Measurements from ENCODE around the gene CD2AP. TPM values are rescaled to one million over a fixed set of nuclear protein-coding genes. Genes with fewer than 3 reads are reported as not detected.

The CD2AP gene, protein sequence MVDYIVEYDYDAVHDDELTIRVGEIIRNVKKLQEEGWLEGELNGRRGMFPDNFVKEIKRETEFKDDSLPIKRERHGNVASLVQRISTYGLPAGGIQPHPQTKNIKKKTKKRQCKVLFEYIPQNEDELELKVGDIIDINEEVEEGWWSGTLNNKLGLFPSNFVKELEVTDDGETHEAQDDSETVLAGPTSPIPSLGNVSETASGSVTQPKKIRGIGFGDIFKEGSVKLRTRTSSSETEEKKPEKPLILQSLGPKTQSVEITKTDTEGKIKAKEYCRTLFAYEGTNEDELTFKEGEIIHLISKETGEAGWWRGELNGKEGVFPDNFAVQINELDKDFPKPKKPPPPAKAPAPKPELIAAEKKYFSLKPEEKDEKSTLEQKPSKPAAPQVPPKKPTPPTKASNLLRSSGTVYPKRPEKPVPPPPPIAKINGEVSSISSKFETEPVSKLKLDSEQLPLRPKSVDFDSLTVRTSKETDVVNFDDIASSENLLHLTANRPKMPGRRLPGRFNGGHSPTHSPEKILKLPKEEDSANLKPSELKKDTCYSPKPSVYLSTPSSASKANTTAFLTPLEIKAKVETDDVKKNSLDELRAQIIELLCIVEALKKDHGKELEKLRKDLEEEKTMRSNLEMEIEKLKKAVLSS
- polyA plus RNA-seq (2011; rRNA removed) (7.9 and 12.5 TPM in 2 replicates), polyA minus RNA-seq (2011; rRNA and poly(A)+ RNA removed) (3.8 and 10.5 TPM in 2 replicates)

GRCh38 chr6:47477497-47478232 is at the start of gene CD2AP:
TSS of gene CD2AP (plus strand) at chr6:47477789. CDS start at chr6:47478245, 456 bp downstream.
- TF ChIP-seq, protein P1, sequence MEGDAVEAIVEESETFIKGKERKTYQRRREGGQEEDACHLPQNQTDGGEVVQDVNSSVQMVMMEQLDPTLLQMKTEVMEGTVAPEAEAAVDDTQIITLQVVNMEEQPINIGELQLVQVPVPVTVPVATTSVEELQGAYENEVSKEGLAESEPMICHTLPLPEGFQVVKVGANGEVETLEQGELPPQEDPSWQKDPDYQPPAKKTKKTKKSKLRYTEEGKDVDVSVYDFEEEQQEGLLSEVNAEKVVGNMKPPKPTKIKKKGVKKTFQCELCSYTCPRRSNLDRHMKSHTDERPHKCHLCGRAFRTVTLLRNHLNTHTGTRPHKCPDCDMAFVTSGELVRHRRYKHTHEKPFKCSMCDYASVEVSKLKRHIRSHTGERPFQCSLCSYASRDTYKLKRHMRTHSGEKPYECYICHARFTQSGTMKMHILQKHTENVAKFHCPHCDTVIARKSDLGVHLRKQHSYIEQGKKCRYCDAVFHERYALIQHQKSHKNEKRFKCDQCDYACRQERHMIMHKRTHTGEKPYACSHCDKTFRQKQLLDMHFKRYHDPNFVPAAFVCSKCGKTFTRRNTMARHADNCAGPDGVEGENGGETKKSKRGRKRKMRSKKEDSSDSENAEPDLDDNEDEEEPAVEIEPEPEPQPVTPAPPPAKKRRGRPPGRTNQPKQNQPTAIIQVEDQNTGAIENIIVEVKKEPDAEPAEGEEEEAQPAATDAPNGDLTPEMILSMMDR (IDR thresholded peaks at IDR 0.05; ENCODE audit: low read depth, low read length), result no peak
- peak within 1 kb of the TSS; percentile 88 for H3K4me3 ChIP-seq (ENCODE audit: low read depth, low read length)

GRCh38 chr6:47428288-47428687 is 49.3 kb upstream of the CD2AP start:
- H3K9me3 ChIP-seq (ENCODE audit: control insufficient read depth, insufficient read depth, low read length), result no peaks in the 10 kb centered on the region; the same call in 1 of the 2 replicates
- no peak overlapping the region for H3K27ac ChIP-seq (ENCODE audit: low read depth, low read length)
- H3K4me3 ChIP-seq (ENCODE audit: low read depth, low read length), result no peak overlapping the region
- DNase-seq (ENCODE audit: low read depth, low spot score), result no peak
- POLR2A ChIA-PET, result no interaction called here
- TF ChIP-seq, protein P1 (IDR thresholded peaks at IDR 0.05; ENCODE audit: low read depth, low read length), result no peak
- CTCF ChIA-PET, result no interaction called here
- no peaks in the 10 kb centered on the region for H3K27me3 ChIP-seq (ENCODE audit: control insufficient read depth, insufficient read depth, low read length)

More at GRCh38 chr6:47477497-47478232, at the start of gene CD2AP:
- ChIA-PET POLR2A (interaction anchor here (0.7 to 1.8 kb wide), 4 partner anchors 78 to 380 kb away, joined by 3 to 4 read pairs (median 3); no protein-coding TSS in a partner anchor), CTCF (interaction anchor here (0.5 to 1.5 kb wide), 5 partner anchors 11 to 228 kb away, joined by 3 to 4 read pairs (median 3); no protein-coding TSS in a partner anchor)
- H3K9me3 ChIP-seq (ENCODE audit: control insufficient read depth, insufficient read depth, low read length), result no peaks in the 10 kb centered on the region; the same call in 1 of the 2 replicates
- DNase-seq (ENCODE audit: low read depth, low spot score), result peak; percentile 37
- H3K27ac ChIP-seq (ENCODE audit: low read depth, low read length), result peak within 1 kb of the TSS; percentile 62
- H3K27me3 ChIP-seq (ENCODE audit: control insufficient read depth, insufficient read depth, low read length), result no peaks in the 10 kb centered on the region

- Histone ChIP-seq H3K4me3 (ENCODE audit: low read depth, low read length) (no peak overlapping the region), H3K9me3 (ENCODE audit: control insufficient read depth, insufficient read depth, low read length) (no peaks in the 10 kb centered on the region; the same call in 1 of the 2 replicates), H3K27me3 (ENCODE audit: control insufficient read depth, insufficient read depth, low read length) (no peaks in the 10 kb centered on the region), H3K27ac (ENCODE audit: low read depth, low read length) (no peak overlapping the region)
- TF ChIP-seq, protein P1 (IDR thresholded peaks at IDR 0.05; ENCODE audit: low read depth, low read length), result no peak
- ChIA-PET CTCF (interaction anchor here (1.1 kb wide), 1 partner anchor 15 kb away, joined by 3 read pairs; no protein-coding TSS in a partner anchor), POLR2A (no interaction called here)
- DNase-seq (ENCODE audit: low read depth, low spot score), result no peak
Observed at GRCh38 chr6:47428746-47429664, 48.6 kb upstream of the CD2AP start.

- H3K9me3 ChIP-seq (ENCODE audit: control insufficient read depth, insufficient read depth, low read length), result no peaks in the 10 kb centered on the region
- CTCF ChIA-PET, result interaction anchor here (1.3 kb wide), 1 partner anchor 21 kb away, joined by 3 read pairs; no protein-coding TSS in a partner anchor
- no peak overlapping the region for H3K4me3 ChIP-seq (ENCODE audit: low read depth, low read length)
- POLR2A ChIA-PET, result no interaction called here
- DNase-seq (ENCODE audit: low read depth, low spot score), result no peak
- no peaks in the 10 kb centered on the region for H3K27me3 ChIP-seq (ENCODE audit: control insufficient read depth, insufficient read depth, low read length)
- no peak overlapping the region for H3K27ac ChIP-seq (ENCODE audit: low read depth, low read length)
- TF ChIP-seq, protein P1 (IDR thresholded peaks at IDR 0.05; ENCODE audit: low read depth, low read length), result no peak
Observed at GRCh38 chr6:47434372-47435253, 43.0 kb upstream of the CD2AP start.
